CD4-positive, CD25-positive, alpha-beta regulatory T cell (primary cell): ENCODE measurements around the gene SCUBE1. TPM values are rescaled to one million over a fixed set of nuclear protein-coding genes. Genes with fewer than 3 reads are reported as not detected.

ENCODE experiments used
- ATAC-seq, 2 donors: fragments of 150-1000 bp; cut with Tn5 transposase; one replicate each; pipeline ENCODE4 v1.10.0; 2021; ENCODE audit warnings: low read depth in 2 of 2, moderate number of reproducible peaks in 2 of 2, moderate library complexity in 1 of 2
- DNase-seq, 3 donors: peaks; one replicate each; pipeline versions ENCODE4 v3.0.0 to v3.0.0-alpha.2; 2012 to 2022; ENCODE audit warnings: mixed read lengths in 1 of 3
- H3K27ac ChIP-seq: one replicate; pipeline ENCODE4 v1.7.0; 2013; ENCODE audit warnings: mild to moderate bottlenecking, low read length; ENCODE audit not compliant: insufficient read depth, poor library complexity, severe bottlenecking
- H3K27me3 ChIP-seq: one replicate; pipeline ENCODE4 v1.7.0; 2013; ENCODE audit warnings: low read length; ENCODE audit not compliant: control insufficient read depth, insufficient read depth
- H3K36me3 ChIP-seq: one replicate; pipeline ENCODE4 v1.7.0; 2013; ENCODE audit warnings: mild to moderate bottlenecking, low read length, moderate library complexity; ENCODE audit not compliant: control insufficient read depth, insufficient read depth
- H3K4me1 ChIP-seq: 2 replicates; pipeline ENCODE4 v1.7.0; 2013; ENCODE audit warnings: mild to moderate bottlenecking, low read length; ENCODE audit not compliant: insufficient read depth, control insufficient read depth, poor library complexity, severe bottlenecking
- H3K4me3 ChIP-seq: one replicate; pipeline ENCODE4 v1.7.0; 2013; ENCODE audit warnings: low read depth, mild to moderate bottlenecking, low read length, moderate library complexity
- H3K9me3 ChIP-seq, 2 experiments: 1 replicate in 1 of 2; 2 replicates in 1 of 2; pipeline ENCODE4 v1.7.0; 2013; ENCODE audit warnings: low read length in 2 of 2, mild to moderate bottlenecking in 1 of 2, moderate library complexity in 1 of 2; ENCODE audit not compliant: control insufficient read depth in 2 of 2
- H3K27ac Mint-ChIP-seq, 3 donors: one replicate each; pipeline ENCODE4 v1.8.0; 2020 to 2022; ENCODE audit warnings: mild to moderate bottlenecking in 3 of 3, mixed read lengths in 3 of 3, moderate library complexity in 2 of 3
- H3K27me3 Mint-ChIP-seq: one replicate; pipeline ENCODE4 v1.8.0; 2022; ENCODE audit warnings: mild to moderate bottlenecking, mixed read lengths
- H3K36me3 Mint-ChIP-seq: one replicate; pipeline ENCODE4 v1.8.0; 2020; ENCODE audit warnings: mixed read lengths
- H3K4me1 Mint-ChIP-seq, 4 donors: one replicate each; pipeline ENCODE4 v1.8.0; 2020 to 2022; ENCODE audit warnings: mixed read lengths in 4 of 4, mild to moderate bottlenecking in 1 of 4
- H3K4me3 Mint-ChIP-seq, 4 donors: one replicate each; pipeline ENCODE4 v1.8.0; 2020 to 2022; ENCODE audit warnings: mild to moderate bottlenecking in 4 of 4, mixed read lengths in 4 of 4, moderate library complexity in 3 of 4
- H3K9me3 Mint-ChIP-seq, 7 donors: one replicate each; pipeline ENCODE4 v1.8.0; 2020 to 2022; ENCODE audit warnings: mixed read lengths in 7 of 7, mild to moderate bottlenecking in 3 of 7, moderate library complexity in 2 of 7
- polyA plus RNA-seq, 4 donors: library from polyadenylated mRNA; unstranded; fragments of 300-500 nt; fragmentation: Illumina TruSeq; gene quantifications; one replicate each; pipeline ENCODE4 v1.2.3, GENCODE V29; 2021
- total RNA-seq: library from RNA; stranded (reverse); gene quantifications from one replicate; pipeline ENCODE4 v1.2.3, GENCODE V29; 2022

The SCUBE1 gene
- total and polyA plus RNA-seq, 5 donors from 2014 or later: 0.74 TPM; not detected in 4

- Mint-ChIP-seq H3K9me3 (peaks cover 0 to 1% (median 0%) of the 10 kb centered on the region in 7 donors), H3K36me3 (peaks cover 3% of the 10 kb centered on the region), H3K4me3 (peak overlapping the region; percentile 80 to 88 (median 83)), H3K4me1 (peaks cover 3 to 32% (median 17%) of the 10 kb centered on the region in 4 donors), H3K27ac (peak overlapping the region in 1 of 3 donors; percentile 17), H3K27me3 (peaks cover 6% of the 10 kb centered on the region)
- H3K27me3 ChIP-seq: no peaks in the 10 kb centered on the region
- H3K27ac ChIP-seq: peak overlapping the region; percentile 63
- no peak for DNase-seq
- H3K4me1 ChIP-seq: peaks cover 17% of the 10 kb centered on the region
- H3K36me3 ChIP-seq: no peaks in the 10 kb centered on the region
- H3K9me3 ChIP-seq: no peaks in the 10 kb centered on the region
- no peak overlapping the region for H3K4me3 ChIP-seq
- no peak for ATAC-seq
Observed at GRCh38 chr22:43185860-43186261, 157.3 kb downstream of the SCUBE1 start.

- DNase-seq: no peak
Observed at GRCh38 chr22:43183496-43184277, 159.5 kb downstream of the SCUBE1 start.

GRCh38 chr22:43182726-43183125, 160.4 kb downstream of the SCUBE1 start:
- Histone ChIP-seq H3K9me3 (no peaks in the 10 kb centered on the region), H3K4me3 (no peak overlapping the region), H3K27me3 (no peaks in the 10 kb centered on the region), H3K36me3 (peaks cover 10% of the 10 kb centered on the region), H3K4me1 (peaks cover 14% of the 10 kb centered on the region), H3K27ac (no peak overlapping the region)
- Mint-ChIP-seq H3K27me3 (no peaks in the 10 kb centered on the region), H3K27ac (peak overlapping the region in 1 of 3 donors; percentile 73), H3K4me3 (no peak overlapping the region), H3K36me3 (peaks cover 3% of the 10 kb centered on the region), H3K4me1 (peaks cover 0 to 27% (median 12%) of the 10 kb centered on the region in 4 donors), H3K9me3 (peaks cover 0 to 1% (median 0%) of the 10 kb centered on the region in 7 donors)
- DNase-seq: no peak
- ATAC-seq: no peak

More at GRCh38 chr22:43183496-43184277, 159.5 kb downstream of the SCUBE1 start:
- Mint-ChIP-seq H3K27me3 (no peaks in the 10 kb centered on the region), H3K9me3 (peaks cover 0 to 1% (median 0%) of the 10 kb centered on the region in 7 donors), H3K4me1 (peaks cover 2 to 32% (median 15%) of the 10 kb centered on the region in 4 donors), H3K27ac (peak overlapping the region in 1 of 3 donors; percentile 64), H3K4me3 (peak overlapping the region in 3 of 4 donors; percentile 70 to 88 (median 87)), H3K36me3 (peaks cover 3% of the 10 kb centered on the region)
- Histone ChIP-seq H3K27me3 (no peaks in the 10 kb centered on the region), H3K9me3 (no peaks in the 10 kb centered on the region), H3K4me3 (no peak overlapping the region), H3K27ac (no peak overlapping the region), H3K36me3 (peaks cover 9% of the 10 kb centered on the region), H3K4me1 (peaks cover 17% of the 10 kb centered on the region)
- no peak for ATAC-seq

- H3K27me3 ChIP-seq: no peaks in the 10 kb centered on the region
- DNase-seq: no peak
- H3K4me1 ChIP-seq: peaks cover 13% of the 10 kb centered on the region
- no peak overlapping the region for H3K4me3 ChIP-seq
- H3K27me3 Mint-ChIP-seq: no peaks in the 10 kb centered on the region
- peaks cover 3% of the 10 kb centered on the region for H3K36me3 Mint-ChIP-seq
- no peaks in the 10 kb centered on the region for H3K9me3 ChIP-seq
- H3K36me3 ChIP-seq: peaks cover 10% of the 10 kb centered on the region
- peak overlapping the region in 1 of 4 donors; percentile 52 for H3K4me3 Mint-ChIP-seq
- H3K4me1 Mint-ChIP-seq: peaks cover 0 to 25% (median 11%) of the 10 kb centered on the region in 4 donors
- ATAC-seq: no peak
- peaks cover 0 to 1% (median 0%) of the 10 kb centered on the region in 7 donors for H3K9me3 Mint-ChIP-seq
- H3K27ac ChIP-seq: no peak overlapping the region
- H3K27ac Mint-ChIP-seq: no peak overlapping the region
Observed at GRCh38 chr22:43182118-43182517, 161.1 kb downstream of the SCUBE1 start.

- Histone ChIP-seq H3K9me3 (no peaks in the 10 kb centered on the region), H3K4me1 (peaks cover 12% of the 10 kb centered on the region), H3K27me3 (no peaks in the 10 kb centered on the region), H3K4me3 (no peak overlapping the region), H3K27ac (no peak overlapping the region), H3K36me3 (peaks cover 10% of the 10 kb centered on the region)
- ATAC-seq: no peak
- DNase-seq: no peak
- H3K4me3 Mint-ChIP-seq: peak overlapping the region in 1 of 4 donors; percentile 52
- H3K9me3 Mint-ChIP-seq: peaks cover 0 to 1% (median 0%) of the 10 kb centered on the region in 7 donors
- H3K27me3 Mint-ChIP-seq: no peaks in the 10 kb centered on the region
- H3K4me1 Mint-ChIP-seq: peaks cover 0 to 25% (median 11%) of the 10 kb centered on the region in 4 donors
- H3K36me3 Mint-ChIP-seq: peaks cover 3% of the 10 kb centered on the region
- H3K27ac Mint-ChIP-seq: peak overlapping the region in 1 of 3 donors; percentile 42
Observed at GRCh38 chr22:43181321-43182076, 161.7 kb downstream of the SCUBE1 start.

GRCh38 chr22:43180670-43181069, 162.5 kb downstream of the SCUBE1 start:
- DNase-seq: no peak
- peaks cover 0 to 1% (median 0%) of the 10 kb centered on the region in 7 donors for H3K9me3 Mint-ChIP-seq
- no peak overlapping the region for H3K27ac Mint-ChIP-seq

GRCh38 chr22:43179911-43180195, 163.3 kb downstream of the SCUBE1 start:
- Histone ChIP-seq H3K9me3 (no peaks in the 10 kb centered on the region), H3K36me3 (peaks cover 10% of the 10 kb centered on the region), H3K4me3 (no peak overlapping the region), H3K27ac (no peak overlapping the region), H3K27me3 (no peaks in the 10 kb centered on the region), H3K4me1 (no peaks in the 10 kb centered on the region)
- peak overlapping the region in 1 of 3 donors; percentile 92 for H3K27ac Mint-ChIP-seq
- peaks cover 3% of the 10 kb centered on the region for H3K36me3 Mint-ChIP-seq
- no peak for DNase-seq
- H3K4me3 Mint-ChIP-seq: peak overlapping the region in 1 of 4 donors; percentile 44
- peaks cover 0 to 13% (median 8%) of the 10 kb centered on the region in 4 donors for H3K4me1 Mint-ChIP-seq
- no peaks in the 10 kb centered on the region for H3K27me3 Mint-ChIP-seq
- peaks cover 0 to 1% (median 0%) of the 10 kb centered on the region in 7 donors for H3K9me3 Mint-ChIP-seq
- ATAC-seq: no peak

More at GRCh38 chr22:43180670-43181069, 162.5 kb downstream of the SCUBE1 start:
- ATAC-seq: no peak
- Histone ChIP-seq H3K27ac (no peak overlapping the region), H3K36me3 (peaks cover 10% of the 10 kb centered on the region), H3K4me1 (peaks cover 4% of the 10 kb centered on the region), H3K9me3 (no peaks in the 10 kb centered on the region), H3K4me3 (no peak overlapping the region), H3K27me3 (no peaks in the 10 kb centered on the region)
- Mint-ChIP-seq H3K4me3 (no peak overlapping the region), H3K4me1 (peaks cover 0 to 19% (median 11%) of the 10 kb centered on the region in 4 donors), H3K36me3 (peaks cover 3% of the 10 kb centered on the region), H3K27me3 (no peaks in the 10 kb centered on the region)
